DOHH2 (cell line): ENCODE measurements around the gene SPRTN.

Experiments used
- EZH2phosphoT487 ChIP-seq: fragments of 200-600 bp; sonication (generic); IDR thresholded peaks from 2 replicates; pipeline ENCODE4 v1.6.1; 2017; ENCODE audit warnings: borderline replicate concordance, mild to moderate bottlenecking, antibody characterized with exemption, low read length, moderate library complexity, mixed read lengths
- TF ChIP-seq, protein P1 (sequence below): fragments of 200-600 bp; sonication (generic); IDR thresholded peaks from one replicate; pipeline ENCODE4 v1.5.1; 2014; ENCODE audit warnings: antibody characterized with exemption, mild to moderate bottlenecking, low read depth, low read length; ENCODE audit not compliant: poor library complexity, severe bottlenecking

DNA sequence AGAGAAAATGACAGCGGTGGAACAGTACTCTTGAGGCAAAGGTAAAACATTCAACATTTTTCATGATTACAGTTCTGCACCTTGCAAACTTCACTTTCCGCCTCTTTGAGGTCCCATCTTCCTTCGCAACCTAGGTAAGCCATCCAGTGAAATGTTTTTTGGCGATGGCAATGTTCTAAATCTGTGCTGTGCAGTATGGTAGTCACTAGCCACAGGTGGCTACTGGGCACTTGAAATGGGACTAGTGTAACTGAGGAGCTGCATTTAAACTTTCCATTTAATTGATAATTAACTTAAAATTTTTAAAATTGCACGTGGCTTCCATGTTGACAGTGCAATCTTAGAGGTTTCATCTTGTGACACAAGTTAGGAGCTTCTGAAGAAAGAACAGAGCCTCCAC, 13.4 kb upstream of the SPRTN start:
- TF ChIP-seq, protein P1, sequence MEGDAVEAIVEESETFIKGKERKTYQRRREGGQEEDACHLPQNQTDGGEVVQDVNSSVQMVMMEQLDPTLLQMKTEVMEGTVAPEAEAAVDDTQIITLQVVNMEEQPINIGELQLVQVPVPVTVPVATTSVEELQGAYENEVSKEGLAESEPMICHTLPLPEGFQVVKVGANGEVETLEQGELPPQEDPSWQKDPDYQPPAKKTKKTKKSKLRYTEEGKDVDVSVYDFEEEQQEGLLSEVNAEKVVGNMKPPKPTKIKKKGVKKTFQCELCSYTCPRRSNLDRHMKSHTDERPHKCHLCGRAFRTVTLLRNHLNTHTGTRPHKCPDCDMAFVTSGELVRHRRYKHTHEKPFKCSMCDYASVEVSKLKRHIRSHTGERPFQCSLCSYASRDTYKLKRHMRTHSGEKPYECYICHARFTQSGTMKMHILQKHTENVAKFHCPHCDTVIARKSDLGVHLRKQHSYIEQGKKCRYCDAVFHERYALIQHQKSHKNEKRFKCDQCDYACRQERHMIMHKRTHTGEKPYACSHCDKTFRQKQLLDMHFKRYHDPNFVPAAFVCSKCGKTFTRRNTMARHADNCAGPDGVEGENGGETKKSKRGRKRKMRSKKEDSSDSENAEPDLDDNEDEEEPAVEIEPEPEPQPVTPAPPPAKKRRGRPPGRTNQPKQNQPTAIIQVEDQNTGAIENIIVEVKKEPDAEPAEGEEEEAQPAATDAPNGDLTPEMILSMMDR, result no peak
- TF ChIP-seq EZH2phosphoT487, result no peak
